A549 (cell line): ENCODE results near the gene GRIN3A.

Source experiments
- BHLHE40 ChIP-seq: IDR thresholded peaks from 2 replicates; pipeline ENCODE4 v1.6.1; 2012; ENCODE audit warnings: low read depth, low read length, inconsistent platforms
- CTCF ChIP-seq: fragments of >200 bp; sonication (Bioruptor Twin); formaldehyde crosslinking; IDR thresholded peaks from 3 replicates; pipeline ENCODE4 v1.5.1; 2016
- EP300 ChIP-seq, 2 experiments: fragments of >200 bp; sonication (Bioruptor Twin); formaldehyde crosslinking; IDR thresholded peaks; 2 replicates in 1 of 2; 3 replicates in 1 of 2; pipeline ENCODE4 v1.6.1; 2016 to 2017
- ESRRA ChIP-seq: fragments of 150-350 bp; IDR thresholded peaks from 2 replicates; pipeline ENCODE4 v1.6.1; 2014; ENCODE audit warnings: mild to moderate bottlenecking, low read length, borderline replicate concordance
- HMGXB4 ChIP-seq: fragments of 250-450 bp; sonication (Bioruptor Pico); IDR thresholded peaks from 2 replicates; pipeline ENCODE4 v1.5.0; 2021; ENCODE audit warnings: mild to moderate bottlenecking, moderate library complexity, borderline replicate concordance
- JUN ChIP-seq, 2 experiments: fragments of >200 bp; sonication (Bioruptor Twin); formaldehyde crosslinking; IDR thresholded peaks; 2 replicates in 1 of 2; 3 replicates in 1 of 2; pipeline ENCODE4 v1.6.1; 2016 to 2017
- KDM1A ChIP-seq: fragments of 200-600 bp; sonication (generic); IDR thresholded peaks from 2 replicates; pipeline ENCODE4 v1.6.1; 2016; ENCODE audit warnings: low read depth, mild to moderate bottlenecking
- MAFK ChIP-seq: fragments of 450-650 bp; IDR thresholded peaks from 2 replicates; pipeline ENCODE4 v1.6.1; 2014; ENCODE audit not compliant: partially characterized antibody
- MAX ChIP-seq: IDR thresholded peaks from 2 replicates; pipeline ENCODE4 v1.6.1; 2012
- NR3C1 ChIP-seq: fragments of >200 bp; sonication (Bioruptor Twin); formaldehyde crosslinking; IDR thresholded peaks from 3 replicates; pipeline ENCODE4 v1.6.1; 2017
- POLR2A ChIP-seq: IDR thresholded peaks from 2 replicates; pipeline ENCODE4 v1.6.1; 2012; ENCODE audit warnings: mild to moderate bottlenecking, low read length
- USF2 ChIP-seq: fragments of 450-650 bp; IDR thresholded peaks from 2 replicates; pipeline ENCODE4 v1.6.1; 2014; ENCODE audit warnings: antibody characterized with exemption

DNA sequence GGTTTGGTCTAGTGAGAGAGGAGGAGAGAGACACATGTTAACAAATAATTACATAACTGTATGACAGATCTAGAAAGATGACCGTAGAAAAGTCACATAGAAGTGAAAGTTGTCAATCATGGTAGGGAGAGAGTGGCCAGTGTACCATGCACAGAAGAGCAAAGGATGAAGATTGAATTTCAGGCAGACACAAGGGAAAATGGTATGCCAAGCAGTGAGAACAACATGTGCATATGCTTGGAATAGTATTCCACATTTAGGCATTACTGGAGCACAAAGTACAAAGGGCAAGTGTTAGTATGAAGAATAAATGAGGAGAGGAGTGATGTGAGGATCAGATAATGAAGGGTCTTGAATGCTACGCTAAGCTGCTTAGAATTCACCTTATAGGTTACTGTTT is 20.3 kb downstream of the GRIN3A start:
- TF ChIP-seq CTCF (no peak), MAX (no peak), BHLHE40 (no peak), USF2 (no peak), ESRRA (no peak), POLR2A (no peak), MAFK (no peak), HMGXB4 (CRISPR knock-in tag) (no peak), JUN (IDR thresholded peaks at IDR 0.05) (no peak), NR3C1 (no peak), KDM1A (no peak), EP300 (IDR thresholded peaks at IDR 0.05) (no peak)
